ENCODE results near the gene MXD4. TPM values are rescaled to one million over a fixed set of nuclear protein-coding genes. Genes with fewer than 3 reads are reported as not detected.

Gene MXD4
- total and polyA plus RNA-seq, 2 experiments from 2014 or later, result 6.9 to 19.9 TPM

- Histone ChIP-seq H3K4me1 (ENCODE audit: insufficient read depth) (peaks cover 5% of the 10 kb centered on the region; the same call in 1 of the 2 replicates), H3K4me2 (no peak overlapping the region), H3K4me3 (no peak overlapping the region), H3K36me3 (ENCODE audit: insufficient read depth) (no peaks in the 10 kb centered on the region), H3K27me3 (ENCODE audit: insufficient read depth) (no peaks in the 10 kb centered on the region), H2AFZ (no peak overlapping the region), H3K79me2 (replicated peaks; ENCODE audit: insufficient read depth) (no peaks in the 10 kb centered on the region), H3K27ac (ENCODE audit: low read depth) (no peak overlapping the region), H3F3A (replicated peaks; ENCODE audit: low read depth) (no peaks in the 10 kb centered on the region), H3K9me2 (ENCODE audit: insufficient read depth) (no peaks in the 10 kb centered on the region), H4K20me1 (replicated peaks; ENCODE audit: insufficient read depth) (no peaks in the 10 kb centered on the region)
- Mint-ChIP-seq H3K36me3 (ENCODE audit: low read depth) (no peaks in the 10 kb centered on the region; the same call in 2 of the 3 replicates), H3K27me3 (ENCODE audit: insufficient read depth, low read depth, poor library complexity) (peaks cover 7% of the 10 kb centered on the region), H3K27ac (no peak overlapping the region), H3K4me3 (no peak overlapping the region), H3K4me1 (peaks cover 15% of the 10 kb centered on the region), H3K9me3 (no peaks in the 10 kb centered on the region)
- DNase-seq (ENCODE audit: low spot score) (peak; percentile 32), ATAC-seq (no peak)
- TF ChIP-seq CTCF (conservative IDR thresholded peaks at IDR 0.05; ENCODE audit: low read depth in 2 of 2) (no peak), ZNF114 (CRISPR knock-in tag; IDR thresholded peaks at IDR 0.05) (no peak), EZH2phosphoT487 (IDR thresholded peaks at IDR 0.05; ENCODE audit: unreplicated experiment) (no peak), ZNF462 (CRISPR knock-in tag; IDR thresholded peaks at IDR 0.05) (no peak), ETS1 (IDR thresholded peaks at IDR 0.05) (no peak), NANOG (IDR thresholded peaks at IDR 0.05; ENCODE audit: borderline replicate concordance) (no peak), POLR2AphosphoS5 (IDR thresholded peaks at IDR 0.05; ENCODE audit: low read depth) (no peak), REST (IDR thresholded peaks at IDR 0.05; ENCODE audit: unreplicated experiment) (no peak), JUNB (IDR thresholded peaks at IDR 0.05; ENCODE audit: unreplicated experiment) (no peak), ZNF331 (CRISPR knock-in tag; IDR thresholded peaks at IDR 0.05; ENCODE audit: low read depth) (no peak), STAT1 (IDR thresholded peaks at IDR 0.05; ENCODE audit: unreplicated experiment) (no peak), CREB1 (CRISPR knock-in tag; IDR thresholded peaks at IDR 0.05; ENCODE audit: low read depth) (no peak), EZH2 (IDR thresholded peaks at IDR 0.05; ENCODE audit: low read depth, unreplicated experiment) (no peak)
Observed at GRCh38 chr4:2255501-2256155, 6.3 kb downstream of the MXD4 start.
